H4 (cell line): Measurements from ENCODE around the gene RUSC2. TPM values are rescaled to one million over a fixed set of nuclear protein-coding genes. Genes with fewer than 3 reads are reported as not detected.
A peak's percentile ranks its signal among the peaks of the same experiment; 100 is the strongest.
"Not testable (repeated sequence)": the region's sequence is repeated elsewhere in the genome, so short reads cannot be mapped to it uniquely, and the experiment has no call there.

ENCODE experiments used
- DNase-seq: peaks from one replicate; pipeline ENCODE4 v3.0.0-alpha.2; 2015; ENCODE audit warnings: low spot score
- total RNA-seq: library from RNA; depleted of rRNA; stranded (reverse); fragments of >200 nt; shearing (Covaris generic); gene quantifications from 2 replicates; pipeline ENCODE4 v1.2.3, GENCODE V29; 2014; rRNA removed

The RUSC2 gene
- total RNA-seq, 1 experiment from 2014 or later: 6.2 TPM

GRCh38 chr9:35522700-35523099 is 32.8 kb downstream of the RUSC2 start:
- no peak for DNase-seq

- DNase-seq: not testable (repeated sequence)
Measured at GRCh38 chr9:35523556-35523955, 33.6 kb downstream of the RUSC2 start.

GRCh38 chr9:35526087-35526801 is 36.3 kb downstream of the RUSC2 start:
- DNase-seq: peak; percentile 30

GRCh38 chr9:35529161-35529823 is 39.4 kb downstream of the RUSC2 start:
- DNase-seq: no peak

- no peak for DNase-seq
Measured at GRCh38 chr9:35533398-35533797, 43.5 kb downstream of the RUSC2 start.

DNA sequence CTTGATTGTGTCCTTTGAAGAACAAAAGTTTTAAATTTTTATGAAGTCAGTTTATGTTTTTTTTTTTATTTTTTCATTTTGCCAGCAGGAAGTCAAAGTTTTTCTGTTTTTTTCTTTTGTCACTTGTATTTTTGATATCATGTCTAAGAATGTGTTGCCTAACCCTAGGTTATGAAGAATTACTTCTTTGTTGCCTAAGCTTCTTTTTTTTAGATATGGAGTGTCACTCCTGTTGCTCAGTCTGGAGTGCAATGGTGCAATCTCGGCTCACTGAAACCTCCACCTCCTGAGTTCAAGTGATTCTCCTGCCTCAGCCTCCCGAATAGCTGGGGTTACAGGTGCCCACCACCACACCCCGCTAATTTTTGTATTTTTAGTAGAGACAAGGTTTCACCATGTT is 45.0 kb downstream of the RUSC2 start:
- not testable (repeated sequence) for DNase-seq

DNA sequence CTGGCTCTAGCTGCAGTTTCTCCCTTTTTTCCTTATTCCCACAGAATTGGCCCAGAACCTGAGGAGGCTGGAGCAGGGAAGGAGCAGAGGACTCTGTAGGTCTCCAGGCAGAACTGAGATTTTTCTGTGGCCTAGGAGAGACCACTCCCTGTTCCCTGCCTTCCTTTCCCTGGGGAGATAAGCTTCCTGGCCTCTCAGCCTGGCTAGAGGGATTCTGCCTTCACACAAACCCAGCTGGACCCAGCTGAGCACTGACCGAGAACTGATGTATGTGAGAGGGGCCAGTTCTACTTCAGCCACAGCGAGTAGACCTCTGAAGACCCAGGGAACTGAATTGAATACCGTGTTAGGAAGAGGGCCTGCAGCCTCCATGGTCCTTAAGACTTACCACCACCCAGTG is 48.0 kb downstream of the RUSC2 start:
- DNase-seq: no peak

GRCh38 chr9:35538361-35539234 is 48.7 kb downstream of the RUSC2 start:
- DNase-seq: no peak

Other genes starting within 250 kb of the RUSC2 start
- gene TESK1, start 115.2 kb downstream of the RUSC2 start, total RNA-seq: 5.4 and 8.0 TPM in 2 replicates
- gene CD72, start 128.3 kb downstream of the RUSC2 start, total RNA-seq: 0.53 and 1.2 TPM in 2 replicates
- gene SIT1, start 160.8 kb downstream of the RUSC2 start, total RNA-seq: not detected in 2 replicates
- 4,639 and 15,849 TPM in 2 replicates for gene RMRP, start 167.9 kb downstream of the RUSC2 start, total RNA-seq
- 6.3 and 7.9 TPM in 2 replicates for gene CCDC107, start 168.2 kb downstream of the RUSC2 start, total RNA-seq
- gene ARHGEF39, start 175.1 kb downstream of the RUSC2 start, total RNA-seq: 16.9 and 44.9 TPM in 2 replicates
- gene CA9, start 183.8 kb downstream of the RUSC2 start, total RNA-seq: 1.3 and 2.1 TPM in 2 replicates
- gene TPM2, start 199.8 kb downstream of the RUSC2 start, total RNA-seq: 2.7 and 3.9 TPM in 2 replicates
- 71.2 and 95.8 TPM in 2 replicates for gene TLN1, start 242.1 kb downstream of the RUSC2 start, total RNA-seq
- 115 and 121 TPM in 2 replicates for gene CREB3, start 242.6 kb downstream of the RUSC2 start, total RNA-seq